Measurements from ENCODE around the gene SPATA3. TPM values are rescaled to one million over a fixed set of nuclear protein-coding genes. Genes with fewer than 3 reads are reported as not detected.

SPATA3 gene
- total and polyA plus RNA-seq, 2 of the 8 experiments (the other 6 are each of a cell fraction or from before 2014, with no cell fraction given), result not detected

GRCh38 chr2:230984393-230985220, 11.3 kb upstream of the SPATA3 start:
- H2BK120ac ChIP-seq (replicated peaks; ENCODE audit: low read depth, low read length), result no peak overlapping the region
- ChIA-PET CTCF (ENCODE audit: partially characterized antibody) (interaction anchor here (0.5 to 11.0 kb wide), 24 partner anchors 11 to 203 kb away, joined by 3 to 136 read pairs (median 5); partner anchors contain the start of genes GPR55 and SPATA3), POLR2A (ENCODE audit: partially characterized antibody) (interaction anchor here (0.7 to 2.9 kb wide), 14 partner anchors 11 to 120 kb away, joined by 3 to 13 read pairs (median 4); partner anchors contain the start of genes ITM2C and SPATA3)
- peak overlapping the region; percentile 44; the same call in 1 of the 2 replicates for H3K18ac ChIP-seq (ENCODE audit: extremely low read depth, low read length)
- H3K23me2 ChIP-seq (ENCODE audit: low read depth, low read length), result no peaks in the 10 kb centered on the region; the same call in 1 of the 2 replicates
- H4K20me1 ChIP-seq (replicated peaks in 1 of 2; ENCODE audit: control insufficient read depth in 1 of 2, insufficient read depth in 2 of 2, low read length in 2 of 2), result no peaks in the 10 kb centered on the region
- no peak overlapping the region for H3K4ac ChIP-seq (replicated peaks; ENCODE audit: insufficient read length, low read depth, low read length)
- no peak overlapping the region for H4K5ac ChIP-seq (ENCODE audit: insufficient read length, low read depth, low read length)
- no peak overlapping the region; the same call in 1 of the 2 replicates for H2AK5ac ChIP-seq (ENCODE audit: low read depth, low read length)
- peak overlapping the region; percentile 62; the same call in 1 of the 2 replicates for H3K27ac ChIP-seq (ENCODE audit: low read depth, low read length)
- H3K27me3 ChIP-seq (replicated peaks in 1 of 4; ENCODE audit: control insufficient read depth in 3 of 4, extremely low read depth in 1 of 4, insufficient read depth in 3 of 4, low read length in 3 of 4), result peaks cover 0 to 4% (median 2%) of the 10 kb centered on the region in 4 experiments; a peak in 3 of 7 replicates
- no peak overlapping the region for H2AFZ ChIP-seq (ENCODE audit: low read length)
- H4K91ac ChIP-seq (replicated peaks; ENCODE audit: insufficient read length, low read length), result no peak overlapping the region
- H2BK20ac ChIP-seq (ENCODE audit: low read length), result peak overlapping the region; percentile 48; the same call in 1 of the 2 replicates
- DNase-seq (ENCODE audit: low read depth in 1 of 2, low spot score in 2 of 2) (no peak), FAIRE-seq (no peak)
- H2BK12ac ChIP-seq (ENCODE audit: low read depth, low read length), result 0 out of 2 replicates have a peak overlapping the region, but pooled peaks have one; percentile 85
- H3K4me2 ChIP-seq (ENCODE audit: insufficient read depth in 1 of 2, low read depth in 2 of 2, low read length in 2 of 2), result no peak overlapping the region
- H3K4me1 ChIP-seq (replicated peaks in 1 of 4; ENCODE audit: control insufficient read depth in 3 of 4, insufficient read depth in 4 of 4, low read length in 3 of 4), result peaks cover 0 to 11% (median 5%) of the 10 kb centered on the region in 4 experiments; a peak in 6 of 7 replicates
- H3K79me2 ChIP-seq (ENCODE audit: control insufficient read depth in 1 of 2, insufficient read depth in 2 of 2, low read length in 2 of 2), result no peaks in the 10 kb centered on the region
- no peaks in the 10 kb centered on the region for H3K9me3 ChIP-seq (ENCODE audit: insufficient read depth in 2 of 2, low read depth in 1 of 2, low read length in 1 of 2)
- H3K56ac ChIP-seq (replicated peaks; ENCODE audit: insufficient read length, low read depth, low read length), result no peak overlapping the region
- H3K9ac ChIP-seq (replicated peaks in 1 of 4; ENCODE audit: extremely low read depth in 1 of 4, low read depth in 3 of 4, low read length in 3 of 4), result no peak overlapping the region
- 81% methylated on average over 13 of the region's 13 CpGs; no CpG with 5 or more reads in 1 of the 2 experiments for WGBS, 2 experiments (ENCODE audit: extremely low coverage in 1 of 2, insufficient coverage in 1 of 2, insufficient read length in 1 of 2, insufficient replicate concordance in 2 of 2, low coverage in 1 of 2, low lambda C conversion rate in 2 of 2, missing lambda C conversion rate in 1 of 2)
- peak overlapping the region; percentile 75; the same call in 1 of the 2 replicates for H2BK5ac ChIP-seq (ENCODE audit: low read depth, low read length)
- H4K8ac ChIP-seq (ENCODE audit: extremely low read depth, insufficient read depth, low read length), result no peak overlapping the region
- no peak overlapping the region for H2BK15ac ChIP-seq (ENCODE audit: low read length)
- no peak overlapping the region for H3K23ac ChIP-seq (ENCODE audit: insufficient read length)
- H3K79me1 ChIP-seq (ENCODE audit: low read depth, low read length), result no peaks in the 10 kb centered on the region
- no peak overlapping the region; a peak in 1 of 8 replicates for H3K4me3 ChIP-seq (ENCODE audit: extremely low read depth in 1 of 4, insufficient read depth in 2 of 4, low read depth in 3 of 4, low read length in 4 of 4)
- TF ChIP-seq SRF (IDR thresholded peaks at IDR 0.05; ENCODE audit: low read depth, low read length) (peak; percentile 86; the same call in 1 of the 2 replicates), TCF12 (IDR thresholded peaks at IDR 0.05; ENCODE audit: low read depth, low read length) (no peak)
- H3K36me3 ChIP-seq (ENCODE audit: control insufficient read depth in 2 of 4, insufficient read depth in 4 of 4, low read length in 3 of 4), result no peaks in the 10 kb centered on the region
- H3K14ac ChIP-seq (ENCODE audit: insufficient read length), result no peak overlapping the region
